ENCODE measurements around the gene CHRD.
"Not testable (repeated sequence)": the region's sequence is repeated elsewhere in the genome, so short reads cannot be mapped to it uniquely, and the experiment has no call there.

CHRD gene

DNA sequence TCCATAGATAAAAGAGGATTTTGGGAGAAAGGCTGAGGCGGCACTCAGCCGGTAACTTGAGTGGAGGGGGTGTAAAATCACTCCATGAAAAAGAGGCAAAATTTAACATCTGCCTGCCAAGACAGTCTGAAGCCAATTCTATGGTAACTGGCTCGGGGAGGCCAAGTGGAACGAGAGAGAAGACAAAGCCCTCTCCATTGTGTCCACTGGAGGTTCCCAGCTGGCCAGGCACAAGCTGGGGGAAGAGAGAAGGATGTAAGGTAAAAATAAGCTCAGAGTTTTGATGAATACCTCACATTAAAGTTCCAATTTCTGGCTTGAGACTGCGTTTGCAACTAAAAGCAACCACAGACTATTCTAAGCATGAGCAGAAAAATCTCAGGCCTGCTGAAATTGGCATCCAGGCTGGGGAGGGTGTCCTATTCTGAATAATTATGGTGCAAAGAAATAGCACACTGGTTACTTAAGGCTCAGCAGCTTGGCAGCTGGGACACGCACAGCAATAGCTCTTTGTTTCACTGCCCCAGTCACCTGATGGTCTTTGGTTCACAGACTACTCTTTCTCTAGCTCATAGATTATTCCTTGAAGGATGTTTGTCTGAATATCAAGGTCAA is 48.8 kb downstream of the CHRD start:
- DNase-seq, result no peak

GRCh38 chr3:184429786-184430185 is 49.9 kb downstream of the CHRD start:
- no peak for DNase-seq

GRCh38 chr3:184430940-184431339 is 51.1 kb downstream of the CHRD start:
- no peak for DNase-seq

GRCh38 chr3:184433178-184433577 is 53.3 kb downstream of the CHRD start:
- not testable (repeated sequence) for DNase-seq

- DNase-seq, result no peak
Observed at GRCh38 chr3:184439096-184439495, 59.2 kb downstream of the CHRD start.
